DND-41 (cell line): Measurements from ENCODE around the gene ORC1.

Experiments used
- ATAC-seq: fragments of 200-7000 bp; cut with Tn5 transposase; 3 replicates; pipeline ENCODE4 v1.9.1; 2021; ENCODE audit warnings: low read depth; ENCODE audit not compliant: insufficient read depth
- DNase-seq: peaks from one replicate; pipeline ENCODE4 v3.0.0-alpha.2; 2020
- H2AFZ ChIP-seq: 2 replicates; pipeline ENCODE4 v1.6.0; 2012; ENCODE audit warnings: low read depth, low read length
- H3K27ac ChIP-seq: 2 replicates; pipeline ENCODE4 v1.5.1; 2012; ENCODE audit warnings: low read length, inconsistent platforms
- H3K27me3 ChIP-seq: fragments of 200-600 bp; sonication (generic); 2 replicates; pipeline ENCODE4 v1.6.0; 2012; ENCODE audit warnings: low read length, mild to moderate bottlenecking, inconsistent platforms; ENCODE audit not compliant: insufficient read depth, poor library complexity
- H3K36me3 ChIP-seq: 2 replicates; pipeline ENCODE4 v1.5.1; 2012; ENCODE audit warnings: low read length, inconsistent platforms; ENCODE audit not compliant: insufficient read depth
- H3K4me1 ChIP-seq: 2 replicates; pipeline ENCODE4 v1.5.1; 2012; ENCODE audit warnings: mild to moderate bottlenecking, low read length; ENCODE audit not compliant: insufficient read depth
- H3K4me2 ChIP-seq: 2 replicates; pipeline ENCODE4 v1.6.0; 2012; ENCODE audit warnings: mild to moderate bottlenecking, moderate library complexity, low read length, inconsistent platforms; ENCODE audit not compliant: insufficient read depth
- H3K4me3 ChIP-seq, 2 experiments: fragments of 200-600 bp in 1 of 2; shearing (Covaris generic) in 1 of 2; 2 replicates each; pipeline ENCODE4 v1.5.1; 2012 to 2016; ENCODE audit warnings: inconsistent platforms in 2 of 2, low read length in 2 of 2, mild to moderate bottlenecking in 2 of 2, low read depth in 1 of 2, moderate library complexity in 1 of 2
- H3K79me2 ChIP-seq: 2 replicates; pipeline ENCODE4 v1.6.0; 2012; ENCODE audit warnings: low read length, inconsistent platforms; ENCODE audit not compliant: insufficient read depth
- H3K9ac ChIP-seq: 2 replicates; pipeline ENCODE4 v1.6.0; 2012; ENCODE audit warnings: low read depth, mild to moderate bottlenecking, inconsistent platforms, low read length, moderate library complexity
- H3K9me3 ChIP-seq: 2 replicates; pipeline ENCODE4 v1.5.1; 2012; ENCODE audit warnings: low read length, moderate library complexity, mild to moderate bottlenecking, inconsistent platforms; ENCODE audit not compliant: insufficient read depth, severe bottlenecking
- H4K20me1 ChIP-seq: 2 replicates; pipeline ENCODE4 v1.6.0; 2012; ENCODE audit warnings: low read length; ENCODE audit not compliant: insufficient read depth
- CTCF ChIP-seq: IDR thresholded peaks from 2 replicates; pipeline ENCODE4 v1.5.1; 2012; ENCODE audit warnings: borderline replicate concordance, low read length, moderate library complexity, mild to moderate bottlenecking; ENCODE audit not compliant: poor library complexity, severe bottlenecking; ENCODE audit errors: extremely low read depth
- EZH2 ChIP-seq: IDR thresholded peaks from 3 replicates; pipeline ENCODE4 v1.6.1; 2012; ENCODE audit warnings: borderline replicate concordance, low read depth, mild to moderate bottlenecking, moderate library complexity, low read length, inconsistent platforms; ENCODE audit not compliant: severe bottlenecking

ORC1 gene

GRCh38 chr1:52355436-52355835 lies 48.8 kb downstream of the ORC1 start:
- ATAC-seq (no peak), DNase-seq (no peak)
- H4K20me1 ChIP-seq, result peaks cover 22% of the 10 kb centered on the region
- peaks cover 89% of the 10 kb centered on the region for H3K36me3 ChIP-seq
- H3K9me3 ChIP-seq, result no peaks in the 10 kb centered on the region
- no peak overlapping the region for H2AFZ ChIP-seq
- H3K4me2 ChIP-seq, result no peak overlapping the region
- TF ChIP-seq CTCF, result no peak
- TF ChIP-seq EZH2, result no peak
- no peaks in the 10 kb centered on the region for H3K27me3 ChIP-seq
- H3K79me2 ChIP-seq, result no peaks in the 10 kb centered on the region
- no peak overlapping the region for H3K4me3 ChIP-seq
- no peak overlapping the region for H3K9ac ChIP-seq
- no peak overlapping the region for H3K27ac ChIP-seq
- H3K4me1 ChIP-seq, result no peaks in the 10 kb centered on the region

- no peak overlapping the region for H3K9ac ChIP-seq
- H3K4me1 ChIP-seq, result no peaks in the 10 kb centered on the region
- DNase-seq (no peak), ATAC-seq (no peak)
- H3K27ac ChIP-seq, result no peak overlapping the region
- no peaks in the 10 kb centered on the region for H3K27me3 ChIP-seq
- no peak overlapping the region for H2AFZ ChIP-seq
- TF ChIP-seq EZH2 (no peak), CTCF (no peak)
- H3K9me3 ChIP-seq, result no peaks in the 10 kb centered on the region
- peaks cover 70% of the 10 kb centered on the region for H3K36me3 ChIP-seq
- no peaks in the 10 kb centered on the region for H3K79me2 ChIP-seq
- no peak overlapping the region for H3K4me2 ChIP-seq
- H3K4me3 ChIP-seq, result no peak overlapping the region
- H4K20me1 ChIP-seq, result 0 out of 2 replicates have a peak, but pooled peaks cover 10% of the 10 kb centered on the region
These were observed 51.5 kb downstream of the ORC1 start for GRCh38 chr1:52352690-52353089.

- Histone ChIP-seq H3K4me1 (no peaks in the 10 kb centered on the region), H4K20me1 (no peaks in the 10 kb centered on the region), H2AFZ (no peak overlapping the region), H3K27ac (no peak overlapping the region), H3K27me3 (no peaks in the 10 kb centered on the region), H3K4me2 (no peak overlapping the region), H3K9ac (no peak overlapping the region), H3K4me3 (no peak overlapping the region), H3K79me2 (no peaks in the 10 kb centered on the region), H3K9me3 (no peaks in the 10 kb centered on the region), H3K36me3 (peaks cover 57% of the 10 kb centered on the region)
- peak; percentile 39; the same call in 2 of the 3 replicates for ATAC-seq
- DNase-seq, result no peak
- TF ChIP-seq CTCF, result peak; percentile 36
- TF ChIP-seq EZH2, result no peak
These were observed 55.4 kb downstream of the ORC1 start for GRCh38 chr1:52348704-52349300.
